NCI-H1092 treated with DMSO at 0.1 percent for 48 hours (cell line): ENCODE results near the gene TOMM40.
"Not testable (repeated sequence)": the region's sequence is repeated elsewhere in the genome, so short reads cannot be mapped to it uniquely, and the experiment has no call there.

ENCODE experiments used
- DNase-seq: peaks from one replicate; lab custom pipeline; 2025; lab: John Stamatoyannopoulos, UW

Gene TOMM40

DNA sequence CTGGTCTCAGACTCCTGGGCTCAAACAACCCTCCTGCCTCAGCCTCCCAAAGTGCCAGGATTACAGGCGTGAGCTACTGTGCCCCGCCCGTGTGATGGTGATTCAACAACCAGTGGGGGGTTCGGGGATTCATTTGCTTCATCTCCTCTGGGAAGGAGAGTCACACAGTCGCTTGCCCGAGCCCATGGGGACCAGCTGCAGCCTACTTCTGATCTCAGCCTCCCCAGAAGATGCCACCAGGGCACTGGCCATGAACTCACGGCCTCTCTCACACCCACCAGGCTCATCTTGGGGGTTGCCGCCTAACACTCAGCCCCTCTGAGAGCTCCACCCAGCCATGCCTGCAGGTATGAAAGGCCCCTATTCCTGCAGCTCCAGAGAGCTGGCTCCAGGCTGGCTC lies 6.8 kb downstream of the TOMM40 start:
- DNase-seq: no peak

GRCh38 chr19:44900328-44901244 lies 9.5 kb downstream of the TOMM40 start:
- DNase-seq: no peak

- no peak for DNase-seq
Observed at GRCh38 chr19:44903216-44903601, 12.2 kb downstream of the TOMM40 start.

- peak; percentile 8 for DNase-seq
Observed at GRCh38 chr19:44903602-44904425, 12.8 kb downstream of the TOMM40 start.

DNA sequence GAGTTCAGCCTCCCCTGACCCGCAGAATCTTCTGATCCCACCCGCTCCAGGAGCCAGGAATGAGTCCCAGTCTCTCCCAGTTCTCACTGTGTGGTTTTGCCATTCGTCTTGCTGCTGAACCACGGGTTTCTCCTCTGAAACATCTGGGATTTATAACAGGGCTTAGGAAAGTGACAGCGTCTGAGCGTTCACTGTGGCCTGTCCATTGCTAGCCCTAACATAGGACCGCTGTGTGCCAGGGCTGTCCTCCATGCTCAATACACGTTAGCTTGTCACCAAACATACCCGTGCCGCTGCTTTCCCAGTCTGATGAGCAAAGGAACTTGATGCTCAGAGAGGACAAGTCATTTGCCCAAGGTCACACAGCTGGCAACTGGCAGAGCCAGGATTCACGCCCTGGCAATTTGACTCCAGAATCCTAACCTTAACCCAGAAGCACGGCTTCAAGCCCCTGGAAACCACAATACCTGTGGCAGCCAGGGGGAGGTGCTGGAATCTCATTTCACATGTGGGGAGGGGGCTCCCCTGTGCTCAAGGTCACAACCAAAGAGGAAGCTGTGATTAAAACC lies 13.5 kb downstream of the TOMM40 start:
- DNase-seq: no peak

- DNase-seq: no peak
Observed at GRCh38 chr19:44905437-44906160, 14.5 kb downstream of the TOMM40 start, which contains the start of gene APOE. APOE (plus strand) TSS chr19:44905796; CDS start chr19:44906625, 829 bp downstream.

DNA sequence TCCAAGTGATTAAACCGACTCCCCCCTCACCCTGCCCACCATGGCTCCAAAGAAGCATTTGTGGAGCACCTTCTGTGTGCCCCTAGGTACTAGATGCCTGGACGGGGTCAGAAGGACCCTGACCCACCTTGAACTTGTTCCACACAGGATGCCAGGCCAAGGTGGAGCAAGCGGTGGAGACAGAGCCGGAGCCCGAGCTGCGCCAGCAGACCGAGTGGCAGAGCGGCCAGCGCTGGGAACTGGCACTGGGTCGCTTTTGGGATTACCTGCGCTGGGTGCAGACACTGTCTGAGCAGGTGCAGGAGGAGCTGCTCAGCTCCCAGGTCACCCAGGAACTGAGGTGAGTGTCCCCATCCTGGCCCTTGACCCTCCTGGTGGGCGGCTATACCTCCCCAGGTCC lies 16.6 kb downstream of the TOMM40 start:
- DNase-seq: no peak

DNA sequence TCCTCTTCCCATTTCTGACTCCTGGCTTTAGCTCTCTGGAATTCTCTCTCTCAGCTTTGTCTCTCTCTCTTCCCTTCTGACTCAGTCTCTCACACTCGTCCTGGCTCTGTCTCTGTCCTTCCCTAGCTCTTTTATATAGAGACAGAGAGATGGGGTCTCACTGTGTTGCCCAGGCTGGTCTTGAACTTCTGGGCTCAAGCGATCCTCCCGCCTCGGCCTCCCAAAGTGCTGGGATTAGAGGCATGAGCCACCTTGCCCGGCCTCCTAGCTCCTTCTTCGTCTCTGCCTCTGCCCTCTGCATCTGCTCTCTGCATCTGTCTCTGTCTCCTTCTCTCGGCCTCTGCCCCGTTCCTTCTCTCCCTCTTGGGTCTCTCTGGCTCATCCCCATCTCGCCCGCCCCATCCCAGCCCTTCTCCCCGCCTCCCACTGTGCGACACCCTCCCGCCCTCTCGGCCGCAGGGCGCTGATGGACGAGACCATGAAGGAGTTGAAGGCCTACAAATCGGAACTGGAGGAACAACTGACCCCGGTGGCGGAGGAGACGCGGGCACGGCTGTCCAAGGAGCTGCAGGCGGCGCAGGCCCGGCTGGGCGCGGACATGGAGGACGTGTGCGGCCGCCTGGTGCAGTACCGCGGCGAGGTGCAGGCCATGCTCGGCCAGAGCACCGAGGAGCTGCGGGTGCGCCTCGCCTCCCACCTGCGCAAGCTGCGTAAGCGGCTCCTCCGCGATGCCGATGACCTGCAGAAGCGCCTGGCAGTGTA lies 17.2 kb downstream of the TOMM40 start:
- DNase-seq: no peak

DNA sequence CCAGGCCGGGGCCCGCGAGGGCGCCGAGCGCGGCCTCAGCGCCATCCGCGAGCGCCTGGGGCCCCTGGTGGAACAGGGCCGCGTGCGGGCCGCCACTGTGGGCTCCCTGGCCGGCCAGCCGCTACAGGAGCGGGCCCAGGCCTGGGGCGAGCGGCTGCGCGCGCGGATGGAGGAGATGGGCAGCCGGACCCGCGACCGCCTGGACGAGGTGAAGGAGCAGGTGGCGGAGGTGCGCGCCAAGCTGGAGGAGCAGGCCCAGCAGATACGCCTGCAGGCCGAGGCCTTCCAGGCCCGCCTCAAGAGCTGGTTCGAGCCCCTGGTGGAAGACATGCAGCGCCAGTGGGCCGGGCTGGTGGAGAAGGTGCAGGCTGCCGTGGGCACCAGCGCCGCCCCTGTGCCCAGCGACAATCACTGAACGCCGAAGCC lies 17.8 kb downstream of the TOMM40 start:
- no peak for DNase-seq

- DNase-seq: no peak
Observed at GRCh38 chr19:44909775-44910174, 18.7 kb downstream of the TOMM40 start.

GRCh38 chr19:44911896-44912295 lies 20.8 kb downstream of the TOMM40 start:
- DNase-seq: not testable (repeated sequence)

DNA sequence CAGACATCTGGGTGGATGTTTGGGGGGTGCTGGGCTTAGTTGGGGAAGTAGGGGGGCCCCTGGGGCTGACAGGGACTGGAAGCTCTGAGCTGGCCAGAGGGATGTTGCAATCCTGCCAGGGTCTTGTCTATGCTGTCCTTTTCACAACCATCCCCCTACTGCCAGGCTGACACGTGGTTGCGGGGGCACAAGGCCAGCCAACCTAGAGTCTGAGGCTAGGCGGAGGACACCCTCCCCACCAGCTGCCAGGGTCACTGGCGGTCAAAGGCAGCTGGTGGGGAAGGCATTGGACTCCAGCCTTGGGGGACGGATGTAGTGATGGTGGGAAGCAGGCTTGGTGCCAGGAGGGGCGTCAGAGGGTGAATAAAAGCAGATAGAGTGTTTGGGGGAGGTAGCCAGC lies 21.8 kb downstream of the TOMM40 start:
- no peak for DNase-seq

DNA sequence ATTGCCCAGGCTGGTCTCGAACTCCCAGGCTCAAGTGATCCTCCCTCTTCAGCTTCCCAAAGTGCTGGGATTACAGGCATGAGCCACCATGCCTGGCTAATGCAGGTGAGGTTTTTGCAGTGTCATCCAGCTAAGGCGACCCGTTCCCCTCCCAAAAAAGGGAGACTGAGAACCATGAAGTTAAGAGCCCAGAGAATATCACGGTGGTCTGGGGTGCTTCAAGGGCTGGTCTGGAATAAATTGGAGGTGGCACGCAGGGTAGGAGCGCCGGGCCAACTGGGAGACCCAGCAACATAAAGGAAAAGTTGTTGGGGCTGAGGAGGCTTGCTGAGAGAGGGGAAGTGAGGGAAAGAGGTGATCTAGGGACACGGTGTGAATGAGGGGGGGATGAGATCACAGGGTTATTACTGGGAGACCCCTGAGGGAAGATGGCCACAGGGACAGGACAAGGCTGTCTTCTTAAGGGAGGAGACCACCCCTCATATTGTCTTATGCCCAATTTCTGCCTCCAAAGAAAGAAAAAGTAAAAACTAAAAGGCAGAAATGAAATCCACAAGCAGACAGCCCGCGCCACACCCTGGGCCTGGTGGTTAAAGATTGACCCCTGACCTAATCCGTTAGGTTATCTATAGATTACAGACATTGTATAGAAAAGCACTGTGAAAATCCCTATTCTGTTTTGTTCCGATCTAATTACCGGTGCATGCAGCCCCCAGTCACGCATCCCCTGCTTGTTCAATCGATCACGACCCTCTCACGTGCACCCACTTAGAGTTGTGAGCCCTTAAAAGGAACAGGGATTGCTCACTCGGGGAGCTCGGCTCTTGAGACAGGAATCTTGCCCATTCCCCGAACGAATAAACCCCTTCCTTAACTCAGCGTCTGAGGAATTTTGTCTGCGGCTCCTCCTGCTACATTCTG lies 22.7 kb downstream of the TOMM40 start:
- not testable (repeated sequence) for DNase-seq

DNA sequence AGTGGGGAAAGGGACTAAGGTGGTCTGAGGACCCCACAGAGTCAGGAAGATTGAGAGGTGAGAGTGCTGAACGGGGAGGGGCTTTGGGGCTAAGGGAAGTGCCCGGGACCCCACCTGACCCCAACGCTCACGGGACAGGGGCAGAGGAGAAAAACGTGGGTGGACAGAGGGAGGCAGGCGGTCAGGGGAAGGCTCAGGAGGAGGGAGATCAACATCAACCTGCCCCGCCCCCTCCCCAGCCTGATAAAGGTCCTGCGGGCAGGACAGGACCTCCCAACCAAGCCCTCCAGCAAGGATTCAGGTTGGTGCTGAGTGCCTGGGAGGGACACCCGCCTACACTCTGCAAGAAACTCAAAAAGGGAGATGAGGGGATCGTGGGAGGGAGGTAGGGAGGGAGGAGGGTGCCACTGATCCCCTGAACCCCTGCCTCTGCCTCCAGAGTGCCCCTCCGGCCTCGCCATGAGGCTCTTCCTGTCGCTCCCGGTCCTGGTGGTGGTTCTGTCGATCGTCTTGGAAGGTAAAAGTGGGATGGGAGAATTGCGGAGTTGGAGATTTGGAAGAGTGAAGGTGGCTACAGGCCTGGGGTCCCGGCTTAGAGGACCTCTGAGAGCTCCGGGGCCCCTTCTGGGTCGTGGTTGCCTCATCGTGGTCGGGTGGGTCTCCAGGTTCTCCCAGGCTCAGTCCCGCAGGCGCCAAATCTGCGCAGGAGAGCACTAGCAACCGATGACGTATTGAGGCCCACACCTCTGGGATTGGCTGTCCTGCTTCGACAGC lies 23.6 kb downstream of the TOMM40 start, which contains the start of gene APOC1:
APOC1 (plus strand) TSS at position 176 of the 774 bp plus-strand sequence; CDS start at position 460, 284 bp downstream.
- peak; percentile 80 for DNase-seq

DNA sequence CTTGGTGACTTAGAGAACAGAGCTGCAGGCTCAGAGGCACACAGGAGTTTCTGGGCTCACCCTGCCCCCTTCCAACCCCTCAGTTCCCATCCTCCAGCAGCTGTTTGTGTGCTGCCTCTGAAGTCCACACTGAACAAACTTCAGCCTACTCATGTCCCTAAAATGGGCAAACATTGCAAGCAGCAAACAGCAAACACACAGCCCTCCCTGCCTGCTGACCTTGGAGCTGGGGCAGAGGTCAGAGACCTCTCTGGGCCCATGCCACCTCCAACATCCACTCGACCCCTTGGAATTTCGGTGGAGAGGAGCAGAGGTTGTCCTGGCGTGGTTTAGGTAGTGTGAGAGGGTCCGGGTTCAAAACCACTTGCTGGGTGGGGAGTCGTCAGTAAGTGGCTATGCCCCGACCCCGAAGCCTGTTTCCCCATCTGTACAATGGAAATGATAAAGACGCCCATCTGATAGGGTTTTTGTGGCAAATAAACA lies 33.2 kb downstream of the TOMM40 start:
- no peak for DNase-seq

GRCh38 chr19:44925114-44925891 lies 34.2 kb downstream of the TOMM40 start:
- DNase-seq: peak; percentile 37

GRCh38 chr19:44926245-44927077 lies 35.4 kb downstream of the TOMM40 start:
- not testable (repeated sequence) for DNase-seq
